Esophagus muscularis mucosa (tissue), 3 donors: ENCODE measurements around the gene POLR2E.

Source experiments
- POLR2A ChIP-seq: fragments of 450-650 bp; IDR thresholded peaks from one replicate; pipeline ENCODE4 v1.6.1; 2017; ENCODE audit warnings: antibody characterized with exemption, moderate library complexity, mild to moderate bottlenecking, low read depth
- POLR2AphosphoS5 ChIP-seq, 2 donors: sonication (generic); formaldehyde crosslinking; IDR thresholded peaks; one replicate each; pipeline ENCODE4 v1.6.1; 2017; ENCODE audit warnings: antibody characterized with exemption in 2 of 2
- TF ChIP-seq, protein P1 (sequence below), 3 experiments: fragments of 200-600 bp in 2 of 3; fragments of 450-650 bp in 1 of 3; sonication (generic) in 2 of 3; IDR thresholded peaks; one replicate each; pipeline ENCODE4 v1.5.1; 2017 to 2019; ENCODE audit warnings: antibody characterized with exemption in 3 of 3, mild to moderate bottlenecking in 2 of 3, moderate library complexity in 1 of 3

- TF ChIP-seq, protein P1, sequence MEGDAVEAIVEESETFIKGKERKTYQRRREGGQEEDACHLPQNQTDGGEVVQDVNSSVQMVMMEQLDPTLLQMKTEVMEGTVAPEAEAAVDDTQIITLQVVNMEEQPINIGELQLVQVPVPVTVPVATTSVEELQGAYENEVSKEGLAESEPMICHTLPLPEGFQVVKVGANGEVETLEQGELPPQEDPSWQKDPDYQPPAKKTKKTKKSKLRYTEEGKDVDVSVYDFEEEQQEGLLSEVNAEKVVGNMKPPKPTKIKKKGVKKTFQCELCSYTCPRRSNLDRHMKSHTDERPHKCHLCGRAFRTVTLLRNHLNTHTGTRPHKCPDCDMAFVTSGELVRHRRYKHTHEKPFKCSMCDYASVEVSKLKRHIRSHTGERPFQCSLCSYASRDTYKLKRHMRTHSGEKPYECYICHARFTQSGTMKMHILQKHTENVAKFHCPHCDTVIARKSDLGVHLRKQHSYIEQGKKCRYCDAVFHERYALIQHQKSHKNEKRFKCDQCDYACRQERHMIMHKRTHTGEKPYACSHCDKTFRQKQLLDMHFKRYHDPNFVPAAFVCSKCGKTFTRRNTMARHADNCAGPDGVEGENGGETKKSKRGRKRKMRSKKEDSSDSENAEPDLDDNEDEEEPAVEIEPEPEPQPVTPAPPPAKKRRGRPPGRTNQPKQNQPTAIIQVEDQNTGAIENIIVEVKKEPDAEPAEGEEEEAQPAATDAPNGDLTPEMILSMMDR (IDR thresholded peaks at IDR 0.05): no peak
- TF ChIP-seq POLR2A (no peak), POLR2AphosphoS5 (IDR thresholded peaks at IDR 0.05) (no peak)
Observed at GRCh38 chr19:1118999-1119398, 23.8 kb upstream of the POLR2E start.
